CD4-positive, alpha-beta T cell treated with Interleukin-4 for 4 hours (primary cell): ENCODE data around the gene CALML5.

Source experiments
- DNase-seq: peaks from one replicate; pipeline ENCODE4 v3.0.0-alpha.2; 2020

CALML5 gene

DNA sequence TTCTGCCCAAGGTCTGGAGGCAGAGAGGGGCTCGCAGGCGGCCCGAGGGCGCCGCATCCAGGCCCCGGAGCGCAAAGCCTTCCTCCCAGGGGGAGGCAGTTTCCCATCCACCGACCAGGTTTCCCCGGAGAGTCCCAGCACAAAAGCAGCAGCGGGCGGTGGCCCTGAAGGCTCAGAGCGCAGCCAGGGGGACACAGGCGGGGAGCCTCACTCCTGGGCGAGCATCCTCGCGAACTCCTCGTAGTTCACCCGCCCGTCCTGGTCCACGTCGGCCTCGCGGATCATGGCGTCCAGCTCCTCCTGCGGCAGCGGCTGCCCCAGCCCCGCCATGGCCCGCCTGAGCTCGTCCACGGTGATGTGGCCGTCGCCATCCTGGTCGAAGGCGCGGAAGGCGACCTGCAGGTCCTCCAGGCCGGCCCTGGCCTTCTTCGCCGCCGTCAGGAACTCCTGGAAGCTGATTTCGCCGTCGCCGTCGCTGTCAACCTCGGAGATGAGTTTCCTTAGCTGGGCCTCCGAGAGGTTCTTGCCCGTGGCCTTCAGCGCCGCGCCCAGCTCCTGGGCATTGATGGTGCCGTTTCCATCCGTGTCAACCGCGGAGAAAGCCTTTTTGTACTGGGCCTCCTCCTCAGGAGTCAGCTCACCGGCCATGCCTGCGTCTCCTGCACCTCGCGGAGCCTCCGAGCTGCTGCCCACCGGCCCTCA, 428 bp downstream of the CALML5 start:
- DNase-seq = no peak

DNA sequence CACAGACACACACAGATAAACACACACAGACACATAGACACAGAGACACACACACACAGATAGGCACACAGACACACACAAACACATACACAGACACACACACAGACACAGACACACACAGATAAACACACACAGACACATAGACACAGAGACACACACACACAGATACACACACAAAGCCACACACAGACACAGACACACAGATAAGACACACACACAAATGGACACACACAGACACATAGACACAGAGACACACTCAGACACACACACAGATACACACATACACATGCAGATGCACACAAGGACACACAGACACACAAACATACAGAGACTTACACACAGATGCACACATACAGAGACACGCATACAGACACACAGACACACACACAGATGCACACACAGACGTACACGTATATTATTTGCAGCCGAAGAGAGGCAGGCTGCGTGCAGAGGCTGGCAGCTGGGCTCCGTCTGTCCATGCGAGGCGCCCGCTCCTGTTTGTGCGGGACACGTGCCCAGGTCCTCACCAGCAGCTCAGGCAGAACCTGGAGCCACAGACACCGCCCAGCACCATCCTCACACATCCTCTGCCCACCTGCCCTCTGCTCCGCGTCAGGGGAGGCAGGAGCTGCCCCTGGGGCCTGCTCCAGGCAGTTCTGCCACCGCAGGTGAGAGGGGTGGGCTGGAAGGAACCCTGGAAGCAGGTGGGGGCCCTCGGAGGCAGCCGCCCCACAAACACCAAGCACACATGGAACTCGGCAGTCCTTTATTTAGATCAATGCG, 1.2 kb downstream of the CALML5 start:
- DNase-seq = no peak

DNA sequence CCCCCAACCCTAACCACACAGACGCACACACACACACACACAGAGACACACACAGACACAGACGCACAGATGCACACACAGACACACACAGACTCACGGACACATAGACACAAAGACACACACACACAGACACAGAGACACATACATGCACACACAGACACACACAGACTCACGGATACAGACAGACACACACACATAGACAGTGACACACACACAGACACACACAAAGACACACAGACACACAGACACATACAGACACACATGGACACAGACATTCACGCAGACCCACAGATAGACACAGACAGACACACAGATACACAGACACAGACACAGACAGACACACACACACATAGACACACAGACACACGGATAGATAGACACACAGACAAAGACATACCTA, 2.1 kb downstream of the CALML5 start:
- no peak for DNase-seq

DNA sequence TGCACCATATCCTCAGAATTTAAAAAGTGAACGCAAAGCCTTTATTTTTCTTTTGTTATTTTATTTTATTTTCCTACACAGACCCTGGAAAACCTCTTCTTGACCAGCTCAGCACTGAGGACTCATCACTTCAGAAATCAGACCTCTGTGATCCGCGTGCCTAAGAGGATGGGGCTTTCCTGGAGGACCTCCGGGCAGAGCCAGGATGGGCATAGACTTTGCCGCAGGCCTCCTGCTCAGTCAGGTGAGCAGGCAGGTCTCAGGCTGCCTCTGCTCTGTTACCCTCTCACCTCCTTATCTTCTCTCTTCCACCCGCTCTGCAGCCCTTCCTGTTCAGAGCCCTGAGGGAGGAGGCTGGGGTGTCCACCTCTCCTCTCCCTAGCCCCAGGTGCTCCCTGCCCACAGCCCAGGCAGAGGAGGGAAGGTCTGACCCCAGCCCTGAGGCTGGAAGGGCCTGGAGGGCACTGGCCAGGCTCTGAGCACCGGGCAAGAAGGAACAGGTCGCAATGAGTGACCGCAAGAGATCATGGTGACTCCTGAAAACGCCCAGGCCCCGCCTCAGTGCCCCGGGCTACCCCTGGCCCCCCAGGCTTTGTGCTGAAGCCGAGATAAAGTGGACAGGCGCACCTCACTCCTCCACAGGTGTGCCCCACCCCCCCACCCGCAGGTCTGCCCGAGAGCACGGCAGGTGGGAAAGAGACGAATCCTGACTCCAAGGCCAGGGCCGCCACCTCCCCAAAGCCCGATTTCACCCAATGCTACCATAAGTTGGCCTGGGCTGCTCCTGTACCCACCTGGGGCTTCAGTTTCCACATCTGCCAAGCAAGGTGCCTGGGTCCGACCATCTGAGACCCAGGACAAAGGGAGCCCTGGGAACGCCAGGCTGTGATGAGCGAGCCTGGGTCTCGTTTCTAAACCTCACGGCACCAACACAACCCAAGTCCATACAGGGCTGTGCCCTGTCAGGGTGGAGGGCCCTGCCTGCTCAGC, 2.8 kb downstream of the CALML5 start:
- no peak for DNase-seq

DNA sequence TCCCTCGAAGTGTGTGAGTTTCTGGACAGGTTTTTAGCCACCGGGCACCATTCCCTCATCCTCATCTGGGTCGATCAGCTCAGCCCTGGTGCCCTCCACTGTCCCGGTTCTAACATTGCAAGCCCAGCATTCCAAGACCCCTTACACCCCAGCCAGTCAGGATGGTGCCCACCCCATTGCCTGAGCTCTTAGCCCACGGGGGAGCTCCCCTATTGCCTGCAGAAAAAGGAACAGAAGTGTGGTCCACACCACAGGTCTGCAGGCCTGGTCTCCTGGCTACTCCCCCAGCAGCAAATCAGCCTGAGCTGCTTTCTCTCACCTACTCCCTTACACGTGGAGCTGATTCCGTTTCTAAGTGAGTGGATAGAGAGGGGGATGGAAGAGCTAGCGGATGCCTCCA, 4.8 kb downstream of the CALML5 start:
- no peak for DNase-seq

DNA sequence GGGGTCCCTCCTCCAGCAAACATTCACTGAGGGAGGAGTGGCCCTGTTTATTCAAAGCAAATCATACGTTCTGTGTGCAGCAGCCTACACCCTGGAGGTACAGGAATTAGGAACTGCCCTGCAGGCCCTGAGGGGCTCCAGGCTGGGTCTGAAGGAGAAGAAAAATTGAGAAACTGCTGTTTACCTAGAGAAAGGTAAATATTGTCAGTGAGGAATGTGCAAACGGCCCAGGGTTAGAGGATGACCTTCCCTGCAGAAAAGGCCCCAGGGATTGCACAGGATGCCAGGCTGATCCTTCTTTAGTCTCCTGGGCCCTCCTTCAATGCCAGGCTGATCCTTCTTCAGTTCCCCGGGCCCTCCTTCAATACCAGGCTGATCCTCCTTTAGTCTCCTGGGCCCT, 5.7 kb downstream of the CALML5 start:
- no peak for DNase-seq

DNA sequence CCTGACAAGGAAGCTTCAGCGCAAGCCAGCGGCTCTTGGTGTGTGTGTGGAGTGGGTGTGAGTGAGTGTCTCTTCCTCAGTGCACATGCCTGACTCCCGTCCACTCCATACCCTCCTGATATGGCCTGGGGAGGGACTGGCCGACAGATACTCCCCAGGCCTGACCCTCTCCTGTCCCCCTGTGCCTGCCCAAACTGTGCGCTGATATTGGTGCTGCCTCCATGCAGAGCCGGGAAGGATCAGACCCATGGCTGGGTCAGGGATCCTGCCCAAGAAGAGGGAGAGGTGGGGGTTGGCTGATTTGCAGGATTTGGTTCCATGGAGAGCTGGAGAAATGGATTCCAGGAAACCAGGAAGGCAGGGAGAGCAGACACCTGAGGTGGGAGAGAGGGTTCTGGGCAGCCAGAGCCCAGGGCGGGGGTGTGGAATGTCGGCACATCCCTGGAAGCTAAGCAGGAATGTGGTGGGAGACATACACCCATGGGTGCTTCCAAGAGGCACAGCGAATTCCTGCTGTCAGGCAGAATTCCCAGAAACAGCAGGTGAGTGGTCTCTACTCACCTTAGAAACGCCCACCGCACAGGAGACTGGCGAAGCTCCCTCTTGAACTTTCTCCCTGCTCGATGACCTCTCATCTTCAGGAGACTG, 6.3 kb downstream of the CALML5 start:
- no peak for DNase-seq

DNA sequence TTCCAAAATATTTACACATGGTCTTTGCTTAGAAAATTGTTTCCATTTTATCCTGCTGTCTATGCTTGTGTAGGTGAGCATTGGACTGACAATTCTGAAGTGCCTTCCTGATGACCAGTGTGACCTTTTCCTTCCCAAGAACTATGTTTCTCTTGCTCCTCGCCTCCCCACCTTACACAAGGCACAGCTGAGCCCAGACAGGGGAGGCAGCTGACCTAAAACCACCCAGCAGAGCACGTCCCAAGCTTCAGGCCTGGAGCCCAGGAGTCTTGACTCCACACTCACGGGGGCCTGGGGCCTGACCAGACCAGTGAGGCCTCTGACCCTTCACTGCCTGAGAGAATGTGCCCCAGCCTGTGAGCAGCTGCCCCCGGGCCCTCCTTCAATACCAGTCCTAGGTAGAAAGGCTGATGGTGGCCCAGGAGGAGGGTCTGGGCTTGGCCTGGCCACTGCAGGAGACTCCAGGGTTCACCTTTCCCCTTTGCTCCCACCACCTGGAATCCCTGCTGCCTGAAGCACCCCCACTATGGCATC, 7.0 kb downstream of the CALML5 start:
- no peak for DNase-seq

DNA sequence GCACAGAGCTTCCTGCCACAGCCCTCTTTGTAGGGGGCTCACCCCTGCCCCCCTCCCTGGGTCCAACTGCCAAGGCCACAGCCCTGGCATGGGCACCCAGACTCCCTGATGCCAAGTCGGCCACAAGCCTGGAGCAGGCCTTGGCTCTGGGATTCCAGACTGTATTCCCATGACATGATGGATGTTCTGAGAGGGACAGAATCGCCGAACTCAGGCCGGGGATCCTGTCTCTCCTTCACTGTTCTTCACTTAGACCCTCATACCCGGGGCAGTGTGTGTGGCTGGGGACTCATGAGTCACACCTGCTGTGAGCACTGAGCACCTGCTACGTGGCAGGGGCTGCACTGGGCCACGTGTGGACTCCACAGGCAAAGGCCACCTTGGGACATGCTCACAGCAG, 7.9 kb downstream of the CALML5 start:
- no peak for DNase-seq

DNA sequence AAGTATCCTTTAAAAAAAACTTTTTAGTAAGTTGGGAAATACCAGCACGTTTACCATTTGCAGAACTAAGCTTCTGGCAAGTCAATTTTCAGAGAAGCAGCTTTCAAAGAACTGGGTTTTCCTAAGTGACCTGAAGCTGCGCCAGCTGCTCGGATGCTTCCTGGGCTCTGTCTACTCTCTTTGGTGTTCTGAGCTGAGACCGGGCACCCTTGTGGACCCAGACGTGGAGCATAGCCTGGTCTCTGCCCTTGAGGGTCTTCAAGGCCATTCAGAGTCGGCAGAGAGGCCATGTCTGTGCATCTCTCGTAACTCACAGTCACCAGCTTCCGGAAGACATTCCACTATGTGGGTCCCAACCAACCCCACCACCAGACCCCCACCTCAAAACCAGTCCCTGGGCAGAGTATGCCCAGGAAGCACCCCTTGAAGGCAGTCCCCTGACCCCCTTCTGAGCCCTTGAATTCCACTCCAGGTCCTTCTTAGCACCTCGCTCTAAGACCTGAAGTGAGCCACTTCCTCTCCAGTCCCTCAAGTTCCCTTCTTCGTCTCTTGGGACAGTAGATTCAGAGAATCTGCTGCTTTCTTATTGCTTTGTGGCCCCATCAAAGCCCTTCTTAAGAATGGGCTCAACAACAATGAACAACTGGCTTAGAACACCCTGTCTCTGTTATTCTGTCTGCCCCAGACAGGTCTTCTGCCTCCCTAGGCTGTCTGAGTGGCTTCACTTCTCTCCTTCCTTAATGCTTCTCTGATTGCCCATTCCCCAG, 8.5 kb downstream of the CALML5 start:
- no peak for DNase-seq

DNA sequence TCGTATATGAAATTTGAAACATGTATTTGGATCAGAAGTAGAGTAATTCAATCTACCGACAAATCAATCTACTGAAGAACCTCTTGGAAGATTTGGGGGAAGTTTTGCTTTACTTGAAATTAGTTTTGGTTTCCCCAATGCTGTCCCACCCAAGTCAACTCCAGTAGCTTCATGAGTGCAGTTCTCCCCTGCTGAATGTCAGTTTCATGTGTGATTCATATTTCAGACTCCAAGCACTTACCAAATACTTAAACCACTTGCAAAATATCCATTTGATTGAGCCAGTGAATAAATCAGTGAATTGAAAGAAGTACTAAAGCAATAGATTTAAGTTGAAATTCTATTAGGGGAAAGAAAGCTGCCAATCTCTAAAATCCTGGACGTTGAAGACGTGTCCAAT, 9.3 kb downstream of the CALML5 start:
- no peak for DNase-seq

DNA sequence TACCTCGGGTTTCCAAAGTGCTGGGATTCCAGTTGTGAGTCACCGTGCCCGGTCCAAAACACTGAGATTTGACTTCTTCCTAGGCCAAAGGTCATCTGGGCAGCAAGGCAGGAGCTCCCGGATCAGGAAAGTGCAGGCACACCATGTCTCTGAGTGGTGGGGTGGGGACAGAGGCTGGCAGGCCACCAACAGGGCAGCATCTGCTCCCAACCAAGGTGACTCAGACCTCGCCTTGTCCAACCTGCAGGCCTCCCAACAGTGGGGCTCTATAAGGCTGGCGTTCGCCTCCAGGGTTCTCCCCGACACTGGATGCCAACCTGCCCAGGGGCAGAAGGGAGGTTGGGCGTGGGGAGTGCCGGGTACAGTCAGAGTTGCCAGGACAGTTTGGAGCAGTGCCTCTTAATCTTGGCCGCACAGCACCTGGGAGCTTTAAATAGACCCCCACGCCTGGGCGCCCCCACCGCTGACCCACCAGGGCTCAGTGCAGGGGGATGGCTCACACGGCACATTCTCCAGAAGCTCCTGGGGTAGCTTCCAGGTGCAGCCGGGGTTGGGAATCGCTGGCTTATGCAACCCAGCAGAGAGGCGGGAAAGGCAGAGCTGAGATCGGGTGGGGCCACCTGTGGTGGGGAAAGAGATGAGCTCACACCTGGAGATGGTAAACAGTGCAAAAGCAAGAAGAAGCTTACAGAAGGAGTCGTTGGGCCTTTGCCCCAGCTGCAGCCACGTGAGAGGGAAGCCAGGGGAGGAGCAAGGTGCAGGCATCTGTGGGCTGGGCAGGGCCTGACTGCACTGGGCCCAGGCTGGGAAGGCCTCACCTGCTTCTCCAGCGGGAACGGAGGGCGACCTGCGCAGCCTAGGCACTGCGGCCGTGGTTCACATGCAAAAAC, 10.9 kb downstream of the CALML5 start:
- no peak for DNase-seq

DNA sequence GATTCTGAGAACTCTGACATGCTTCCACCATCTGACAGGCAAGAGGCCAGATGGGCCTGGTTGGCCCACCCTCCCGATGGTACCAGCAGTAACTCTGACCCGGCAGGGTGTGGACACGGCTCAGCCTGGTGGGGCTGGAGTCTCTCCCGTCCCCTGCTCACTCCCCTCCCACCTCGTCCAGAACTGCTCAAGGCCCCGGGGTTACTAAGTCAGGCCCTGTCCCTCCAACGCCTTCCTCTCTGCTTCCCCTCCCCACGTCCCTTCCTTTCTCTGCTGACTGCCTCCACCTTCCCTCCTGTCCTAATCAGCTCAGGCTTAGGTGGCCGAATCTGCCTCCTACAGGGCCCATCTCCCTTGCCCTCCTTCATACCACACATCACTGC, 12.5 kb downstream of the CALML5 start:
- DNase-seq = no peak

DNA sequence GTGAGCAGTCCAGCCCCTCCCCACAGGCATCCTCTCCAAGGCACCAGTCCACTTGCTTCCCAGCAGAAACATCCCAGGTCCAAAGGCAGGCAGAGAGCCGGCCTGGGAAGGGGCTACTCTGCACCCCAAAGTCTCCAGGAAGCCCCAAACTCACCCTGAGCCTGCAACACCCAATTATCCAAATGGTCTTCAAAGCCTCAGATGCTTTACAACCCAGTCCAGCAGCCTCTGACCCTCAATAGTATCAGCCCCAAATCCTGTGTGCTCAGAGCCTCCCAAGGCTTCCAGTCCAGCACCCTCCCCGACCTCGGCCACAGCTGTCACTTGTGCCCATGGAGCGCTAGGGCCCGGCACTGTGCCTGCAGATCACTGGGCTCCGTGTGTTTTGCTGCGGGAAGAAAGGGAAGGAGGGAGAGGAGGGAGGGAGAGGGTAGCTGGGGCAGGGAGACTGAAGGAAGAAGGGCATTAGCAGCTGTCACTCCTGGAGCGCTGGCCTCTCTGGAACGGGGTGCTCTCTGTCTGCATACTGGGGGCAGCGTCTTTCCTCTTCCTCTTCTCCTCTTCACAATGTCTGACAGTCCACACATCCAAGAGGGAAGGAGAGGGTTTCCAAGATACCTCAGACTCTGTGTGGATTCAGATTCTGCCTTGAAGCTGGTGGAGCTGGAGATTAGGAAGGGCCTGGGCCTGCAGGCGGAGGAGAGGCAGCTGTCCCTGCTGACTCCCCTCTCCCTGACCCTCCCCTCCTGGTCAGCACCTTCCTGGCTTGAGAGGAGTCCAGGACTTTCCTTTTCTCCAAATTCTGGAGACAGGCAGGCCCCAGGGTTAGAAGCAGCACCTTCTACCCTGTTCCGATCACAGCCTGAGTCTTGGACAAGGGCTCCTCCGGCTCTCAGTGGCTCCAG, 13.2 kb downstream of the CALML5 start:
- no peak for DNase-seq

DNA sequence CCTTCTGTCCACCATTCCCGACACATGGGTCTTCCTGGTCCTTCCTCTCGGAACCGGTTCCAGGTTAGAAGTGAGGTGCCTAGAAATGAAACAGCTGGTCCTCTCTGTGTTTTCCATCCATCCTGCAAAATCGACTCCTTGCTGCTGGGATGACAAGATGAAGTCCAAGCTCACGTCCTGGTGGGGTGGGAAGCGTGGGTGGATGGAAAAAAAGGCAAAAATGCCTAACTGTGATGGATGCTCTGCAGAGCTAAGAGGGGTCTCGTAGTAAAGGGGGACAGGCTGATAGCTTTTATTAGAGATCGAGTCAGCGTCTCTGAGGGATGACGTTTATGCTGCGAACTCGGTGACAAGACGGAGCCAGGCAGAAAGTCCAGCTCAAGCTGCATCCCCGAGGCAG, 14.1 kb downstream of the CALML5 start:
- no peak for DNase-seq

DNA sequence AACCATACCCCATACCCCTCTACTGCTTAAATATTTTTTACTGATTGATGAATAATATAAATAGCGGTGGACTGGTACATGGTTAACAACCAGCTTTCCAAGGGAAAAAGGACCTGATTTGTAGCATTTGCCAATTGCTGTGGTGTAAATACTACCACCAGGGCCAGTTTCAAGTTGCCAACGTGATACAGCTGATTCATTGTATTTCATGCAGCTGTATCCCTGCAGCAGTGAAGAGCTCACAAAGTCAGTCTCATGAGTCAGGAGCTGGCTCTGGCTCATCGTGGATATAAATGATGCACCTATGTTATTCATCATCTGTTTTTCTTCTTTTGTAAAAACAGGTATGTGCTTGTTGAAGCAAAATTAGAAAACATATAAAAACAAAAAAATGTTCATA, 15.2 kb downstream of the CALML5 start:
- no peak for DNase-seq

DNA sequence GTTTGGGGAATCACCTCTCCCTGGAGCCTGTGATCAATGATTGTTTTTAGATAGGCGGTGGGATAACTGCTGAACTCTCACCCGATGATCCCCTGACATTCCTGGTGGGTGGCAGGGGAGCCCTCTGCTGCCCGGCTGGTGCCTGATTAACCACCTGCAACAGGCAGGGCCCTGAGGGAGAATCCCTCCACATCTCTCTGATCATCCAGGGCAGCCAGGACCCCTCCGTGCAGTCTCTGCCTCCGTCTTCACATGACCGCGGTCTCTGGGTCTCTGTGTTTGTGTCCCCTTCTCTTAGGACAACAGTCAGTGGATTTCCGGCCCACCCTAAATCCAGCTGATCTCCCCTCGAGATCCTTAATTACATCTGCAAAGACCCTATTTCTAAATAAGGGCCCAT, 17.4 kb downstream of the CALML5 start:
- DNase-seq = no peak

DNA sequence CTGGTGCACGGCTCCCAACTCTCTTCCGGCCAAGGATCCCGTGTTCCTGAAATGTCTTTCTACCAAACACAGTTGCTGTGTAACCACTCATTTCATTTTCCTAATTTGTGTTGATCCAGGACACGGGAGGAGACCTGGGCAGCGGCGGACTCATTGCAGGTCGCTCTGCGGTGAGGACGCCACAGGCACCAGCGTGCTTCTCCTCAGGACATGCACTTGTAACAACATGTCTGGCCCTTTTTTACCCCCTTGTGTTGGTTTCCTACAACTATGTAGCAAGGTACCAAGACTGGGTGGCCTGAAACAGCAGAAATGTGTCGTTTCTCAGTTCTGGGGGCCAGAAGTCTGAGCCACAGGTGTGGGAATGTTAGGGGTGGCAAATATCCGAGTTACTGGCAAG, 18.2 kb downstream of the CALML5 start:
- DNase-seq = no peak

DNA sequence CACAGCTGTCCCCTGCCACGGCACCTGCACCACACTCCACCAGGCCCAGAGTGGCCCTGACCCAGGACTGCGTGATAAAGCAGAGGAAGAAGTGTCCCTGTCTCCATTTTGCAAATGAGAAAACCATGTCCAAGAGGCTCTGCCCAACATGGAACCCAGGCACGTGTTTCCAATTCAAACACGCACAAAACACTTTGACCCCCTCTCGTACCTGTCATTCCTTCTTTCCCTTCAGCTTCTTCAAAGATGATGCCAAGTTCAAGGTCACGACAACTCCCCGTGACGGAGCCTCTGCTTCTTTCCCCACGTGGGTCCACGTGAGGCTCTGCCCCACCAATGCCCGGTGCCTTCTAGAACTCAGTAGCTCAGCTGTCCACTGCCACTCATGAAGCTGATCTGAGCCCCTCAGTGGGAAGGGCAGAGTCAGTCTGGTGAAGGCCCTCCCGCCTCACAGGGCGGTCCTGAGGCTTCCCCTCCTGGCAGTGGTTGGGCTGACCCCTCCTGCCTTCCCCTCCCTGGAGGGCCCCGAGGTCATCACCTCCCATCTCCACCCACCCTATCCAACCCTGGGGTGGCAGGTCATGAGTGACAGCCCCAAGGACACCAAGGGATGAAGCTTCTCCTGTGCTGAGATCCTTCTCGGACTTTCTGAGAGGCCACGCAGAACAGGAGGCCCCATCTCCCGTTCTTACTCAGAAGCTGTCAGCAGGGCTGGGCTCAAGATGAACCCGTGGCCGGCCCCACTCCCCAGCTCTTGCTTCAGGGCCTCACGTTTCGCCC, 19.0 kb downstream of the CALML5 start:
- no peak for DNase-seq
